Upper lobe of left lung (tissue), 4 donors: ENCODE results near the gene NQO1.

Experiments used
- POLR2A ChIP-seq, 4 donors: fragments of 450-650 bp; IDR thresholded peaks; one replicate each; pipeline ENCODE4 v1.5.1; 2016 to 2017; ENCODE audit warnings: antibody characterized with exemption in 4 of 4, mild to moderate bottlenecking in 2 of 4
- POLR2AphosphoS5 ChIP-seq, 2 donors: sonication (generic); formaldehyde crosslinking; IDR thresholded peaks; one replicate each; pipeline ENCODE4 v1.5.1; 2017; ENCODE audit warnings: antibody characterized with exemption in 2 of 2
- TF ChIP-seq, protein P1 (sequence below), 6 experiments: fragments of 450-650 bp in 4 of 6; fragments of 200-600 bp in 2 of 6; sonication (generic) in 2 of 6; IDR thresholded peaks; one replicate each; pipeline ENCODE4 v1.5.1; 2016 to 2019; ENCODE audit warnings: antibody characterized with exemption in 6 of 6

DNA sequence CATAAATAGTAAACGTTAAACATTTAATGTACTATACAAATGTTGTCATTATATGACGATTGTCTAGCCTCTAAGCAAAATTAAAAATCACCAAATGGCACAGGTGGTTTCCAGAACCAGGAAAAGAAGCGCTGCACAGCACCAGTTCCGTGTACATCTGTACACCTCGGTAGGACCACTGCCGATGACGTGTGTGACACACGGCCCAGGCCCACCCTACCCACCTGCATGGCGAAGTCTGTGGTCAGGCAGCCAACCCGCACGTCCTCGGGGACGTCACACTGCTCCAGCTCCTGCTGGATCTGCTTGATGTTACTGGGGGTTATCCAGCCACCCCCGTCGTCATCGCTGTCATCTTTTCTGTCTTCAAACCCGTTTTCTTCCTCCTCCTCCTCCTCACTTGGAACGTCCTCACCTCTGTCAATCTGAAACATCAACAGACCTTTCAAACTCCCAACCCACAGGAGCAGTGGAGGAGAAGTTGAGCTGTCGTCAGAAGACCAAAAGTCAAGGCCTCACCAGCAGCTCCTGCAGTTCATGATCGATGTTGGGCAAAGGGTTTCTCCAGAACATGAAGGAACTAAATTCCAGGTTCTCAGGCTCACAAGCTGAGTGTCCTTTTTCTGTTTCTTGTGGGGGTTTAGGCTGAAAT is 22.5 kb upstream of the NQO1 start:
- TF ChIP-seq, protein P1, sequence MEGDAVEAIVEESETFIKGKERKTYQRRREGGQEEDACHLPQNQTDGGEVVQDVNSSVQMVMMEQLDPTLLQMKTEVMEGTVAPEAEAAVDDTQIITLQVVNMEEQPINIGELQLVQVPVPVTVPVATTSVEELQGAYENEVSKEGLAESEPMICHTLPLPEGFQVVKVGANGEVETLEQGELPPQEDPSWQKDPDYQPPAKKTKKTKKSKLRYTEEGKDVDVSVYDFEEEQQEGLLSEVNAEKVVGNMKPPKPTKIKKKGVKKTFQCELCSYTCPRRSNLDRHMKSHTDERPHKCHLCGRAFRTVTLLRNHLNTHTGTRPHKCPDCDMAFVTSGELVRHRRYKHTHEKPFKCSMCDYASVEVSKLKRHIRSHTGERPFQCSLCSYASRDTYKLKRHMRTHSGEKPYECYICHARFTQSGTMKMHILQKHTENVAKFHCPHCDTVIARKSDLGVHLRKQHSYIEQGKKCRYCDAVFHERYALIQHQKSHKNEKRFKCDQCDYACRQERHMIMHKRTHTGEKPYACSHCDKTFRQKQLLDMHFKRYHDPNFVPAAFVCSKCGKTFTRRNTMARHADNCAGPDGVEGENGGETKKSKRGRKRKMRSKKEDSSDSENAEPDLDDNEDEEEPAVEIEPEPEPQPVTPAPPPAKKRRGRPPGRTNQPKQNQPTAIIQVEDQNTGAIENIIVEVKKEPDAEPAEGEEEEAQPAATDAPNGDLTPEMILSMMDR (IDR thresholded peaks at IDR 0.05): no peak
- TF ChIP-seq POLR2AphosphoS5 (IDR thresholded peaks at IDR 0.05) (no peak), POLR2A (IDR thresholded peaks at IDR 0.05) (no peak)
